SK-N-MC (cell line): Measurements from ENCODE around the gene CAMKV.

Source experiments
- EZH2 ChIP-seq: fragments of 200-600 bp; sonication (generic); IDR thresholded peaks from one replicate; pipeline ENCODE4 v1.6.1; 2017; ENCODE audit warnings: antibody characterized with exemption
- FOXP2 ChIP-seq: optimal IDR thresholded peaks from 2 replicates; pipeline ENCODE3; 2011; ENCODE audit warnings: mild to moderate bottlenecking, moderate library complexity; ENCODE audit not compliant: insufficient read depth; ENCODE audit errors: extremely low read length, control extremely low read depth
- POLR2AphosphoS5 ChIP-seq: IDR thresholded peaks from 2 replicates; pipeline ENCODE4 v1.6.1; 2012; ENCODE audit warnings: mild to moderate bottlenecking, low read depth, low read length, borderline replicate concordance

GRCh38 chr3:49912881-49913281 lies 43.2 kb upstream of the CAMKV start:
- TF ChIP-seq POLR2AphosphoS5 (no peak), EZH2 (no peak), FOXP2 (no peak)
